Naive thymus-derived CD4-positive, alpha-beta T cell (primary cell): ENCODE measurements around the gene CBY2. TPM values are rescaled to one million over a fixed set of nuclear protein-coding genes. Genes with fewer than 3 reads are reported as not detected.

ENCODE experiments used
- ATAC-seq: fragments of 150-1000 bp; cut with Tn5 transposase; 2 replicates; pipeline ENCODE4 v1.10.0; 2021; ENCODE audit warnings: mild to moderate bottlenecking, moderate library complexity
- CTCF ChIA-PET: fragments of 350-600 bp; sonication (Branson Sonifier 250); formaldehyde crosslinking; loops from one replicate; lab custom pipeline; 2021; ENCODE audit warnings: antibody characterized with exemption; lab: Charles Lee
- POLR2A ChIA-PET: fragments of 350-600 bp; sonication (Branson Sonifier 250); formaldehyde crosslinking; loops from one replicate; lab custom pipeline; 2021; ENCODE audit warnings: antibody characterized with exemption, inconsistent platforms; lab: Charles Lee
- DNase-seq, 9 donors: peaks; one replicate each; pipeline versions ENCODE4 v3.0.0 to v3.0.0-alpha.2; 2020 to 2022; ENCODE audit warnings: mixed read lengths in 1 of 9
- H3K27ac ChIP-seq: one replicate; pipeline ENCODE4 v1.7.0; 2013; ENCODE audit warnings: mild to moderate bottlenecking, low read depth, low read length, moderate library complexity
- H3K27me3 ChIP-seq, 2 donors: one replicate each; pipeline ENCODE4 v1.7.0; 2013; ENCODE audit warnings: low read length in 2 of 2, mild to moderate bottlenecking in 2 of 2, moderate library complexity in 2 of 2; ENCODE audit not compliant: control insufficient read depth in 2 of 2, insufficient read depth in 2 of 2
- H3K36me3 ChIP-seq, 3 experiments: 1 replicate in 2 of 3; 2 replicates in 1 of 3; pipeline ENCODE4 v1.7.0; 2013; ENCODE audit warnings: low read length in 3 of 3, mild to moderate bottlenecking in 3 of 3, moderate library complexity in 1 of 3; ENCODE audit not compliant: insufficient read depth in 3 of 3, control insufficient read depth in 2 of 3
- H3K4me1 ChIP-seq, 2 donors: one replicate each; pipeline ENCODE4 v1.7.0; 2013; ENCODE audit warnings: low read length in 2 of 2, mild to moderate bottlenecking in 2 of 2, moderate library complexity in 1 of 2; ENCODE audit not compliant: control insufficient read depth in 2 of 2, insufficient read depth in 2 of 2
- H3K4me3 ChIP-seq: 2 replicates; pipeline ENCODE4 v1.7.0; 2013; ENCODE audit warnings: mild to moderate bottlenecking, low read length
- H3K9me3 ChIP-seq, 3 experiments: 1 replicate in 2 of 3; 2 replicates in 1 of 3; pipeline ENCODE4 v1.7.0; 2013; ENCODE audit warnings: low read length in 3 of 3; ENCODE audit not compliant: control insufficient read depth in 2 of 3
- H3K27ac Mint-ChIP-seq, 9 donors: one replicate each; pipeline ENCODE4 v1.8.0; 2020 to 2022; ENCODE audit warnings: mixed read lengths in 9 of 9, mild to moderate bottlenecking in 8 of 9, moderate library complexity in 5 of 9, inconsistent platforms in 2 of 9
- H3K27me3 Mint-ChIP-seq, 5 donors: one replicate each; pipeline ENCODE4 v1.8.0; 2021 to 2022; ENCODE audit warnings: mixed read lengths in 5 of 5, mild to moderate bottlenecking in 1 of 5
- H3K36me3 Mint-ChIP-seq, 5 donors: one replicate each; pipeline ENCODE4 v1.8.0; 2020 to 2022; ENCODE audit warnings: mixed read lengths in 5 of 5, mild to moderate bottlenecking in 3 of 5, inconsistent platforms in 1 of 5
- H3K4me1 Mint-ChIP-seq, 7 donors: one replicate each; pipeline ENCODE4 v1.8.0; 2020 to 2022; ENCODE audit warnings: mixed read lengths in 7 of 7, mild to moderate bottlenecking in 3 of 7, inconsistent platforms in 1 of 7
- H3K4me3 Mint-ChIP-seq, 10 donors: one replicate each; pipeline ENCODE4 v1.8.0; 2020 to 2022; ENCODE audit warnings: mild to moderate bottlenecking in 10 of 10, mixed read lengths in 10 of 10, moderate library complexity in 6 of 10, inconsistent platforms in 2 of 10
- H3K9me3 Mint-ChIP-seq, 11 donors: one replicate each; pipeline ENCODE4 v1.8.0; 2020 to 2022; ENCODE audit warnings: mixed read lengths in 11 of 11, mild to moderate bottlenecking in 4 of 11, inconsistent platforms in 1 of 11, moderate library complexity in 1 of 11
- intact Hi-C, 2 donors: fragments of 100-400 bp; cut with micrococcal nuclease; formaldehyde crosslinking; loops; one replicate each; pipeline ENCODE4 v1.15.1; 2023
- polyA plus RNA-seq, 2 donors: library from polyadenylated mRNA; unstranded; fragments of 300-500 nt; fragmentation: Illumina TruSeq; gene quantifications; one replicate each; pipeline ENCODE4 v1.2.3, GENCODE V29; 2021
- total RNA-seq, 6 experiments: library from RNA in 5 of 6; stranded (reverse) in 5 of 6; gene quantifications; 1 replicate in 5 of 6; 2 replicates in 1 of 6; pipeline ENCODE4 v1.2.3 and lab custom pipeline; 2021 to 2026

Gene CBY2
- total and polyA plus RNA-seq, 7 experiments from 2014 or later: 0.40 TPM; not detected in 6

GRCh38 chr13:45682494-45683008, 19.6 kb upstream of the CBY2 start:
- H3K36me3 Mint-ChIP-seq: no peaks in the 10 kb centered on the region
- intact Hi-C loops: loop anchor here in 1 of 2 donors (1.0 kb wide), 1 partner anchor 59 kb away; no protein-coding TSS in a partner anchor
- POLR2A ChIA-PET: no interaction called here

GRCh38 chr13:45683701-45684100, 18.4 kb upstream of the CBY2 start:
- Histone ChIP-seq H3K9me3 (no peaks in the 10 kb centered on the region), H3K36me3 (no peaks in the 10 kb centered on the region), H3K4me3 (no peak overlapping the region), H3K27me3 (no peaks in the 10 kb centered on the region), H3K4me1 (no peaks in the 10 kb centered on the region), H3K27ac (no peak overlapping the region)
- H3K4me3 Mint-ChIP-seq: no peak overlapping the region
- intact Hi-C loops: loop anchor here in 1 of 2 donors (1.0 kb wide), 1 partner anchor 60 kb away; no protein-coding TSS in a partner anchor
- H3K36me3 Mint-ChIP-seq: no peaks in the 10 kb centered on the region
- peak overlapping the region in 2 of 9 donors; percentile 22 to 32 for H3K27ac Mint-ChIP-seq
- no peaks in the 10 kb centered on the region for H3K9me3 Mint-ChIP-seq
- peaks cover 0 to 3% (median 0%) of the 10 kb centered on the region in 5 donors for H3K27me3 Mint-ChIP-seq
- CTCF ChIA-PET: interaction anchor here (1.0 kb wide), 1 partner anchor 13 kb away, joined by 3 read pairs; no protein-coding TSS in a partner anchor
- POLR2A ChIA-PET: no interaction called here
- ATAC-seq (no peak), DNase-seq (peak in 1 of 9 donors; percentile 5)
- H3K4me1 Mint-ChIP-seq: peaks cover 0 to 7% (median 2%) of the 10 kb centered on the region in 7 donors

More at GRCh38 chr13:45682494-45683008, 19.6 kb upstream of the CBY2 start:
- Mint-ChIP-seq H3K27me3 (peaks cover 0 to 5% (median 0%) of the 10 kb centered on the region in 5 donors), H3K4me3 (no peak overlapping the region), H3K27ac (no peak overlapping the region), H3K4me1 (peaks cover 0 to 7% (median 2%) of the 10 kb centered on the region in 7 donors), H3K9me3 (no peaks in the 10 kb centered on the region)
- H3K4me1 ChIP-seq: no peaks in the 10 kb centered on the region
- CTCF ChIA-PET: no interaction called here
- DNase-seq: no peak
- H3K36me3 ChIP-seq: no peaks in the 10 kb centered on the region
- ATAC-seq: no peak
- H3K9me3 ChIP-seq: no peaks in the 10 kb centered on the region
- no peak overlapping the region for H3K4me3 ChIP-seq
- H3K27me3 ChIP-seq: no peaks in the 10 kb centered on the region
- no peak overlapping the region for H3K27ac ChIP-seq

- Histone ChIP-seq H3K27ac (no peak overlapping the region), H3K4me1 (no peaks in the 10 kb centered on the region), H3K36me3 (no peaks in the 10 kb centered on the region), H3K9me3 (no peaks in the 10 kb centered on the region), H3K27me3 (no peaks in the 10 kb centered on the region), H3K4me3 (no peak overlapping the region)
- CTCF ChIA-PET: no interaction called here
- POLR2A ChIA-PET: no interaction called here
- H3K36me3 Mint-ChIP-seq: peaks cover 0 to 5% (median 0%) of the 10 kb centered on the region in 5 donors
- H3K27me3 Mint-ChIP-seq: peaks cover 0 to 10% (median 4%) of the 10 kb centered on the region in 5 donors
- intact Hi-C loops: no loop called here
- no peak overlapping the region for H3K27ac Mint-ChIP-seq
- peaks cover 0 to 3% (median under 1%) of the 10 kb centered on the region in 7 donors for H3K4me1 Mint-ChIP-seq
- DNase-seq (no peak), ATAC-seq (no peak)
- H3K4me3 Mint-ChIP-seq: no peak overlapping the region
- H3K9me3 Mint-ChIP-seq: peaks cover 0 to 10% (median 0%) of the 10 kb centered on the region in 11 donors
Observed at GRCh38 chr13:45688577-45688976, 13.5 kb upstream of the CBY2 start.

GRCh38 chr13:45690636-45691035, 11.5 kb upstream of the CBY2 start:
- ChIA-PET CTCF (no interaction called here), POLR2A (no interaction called here)
- Mint-ChIP-seq H3K9me3 (peaks cover 0 to 10% (median 0%) of the 10 kb centered on the region in 11 donors), H3K36me3 (peaks cover 0 to 5% (median 0%) of the 10 kb centered on the region in 5 donors), H3K4me3 (no peak overlapping the region), H3K27ac (no peak overlapping the region), H3K4me1 (no peaks in the 10 kb centered on the region), H3K27me3 (peaks cover 0 to 10% (median 4%) of the 10 kb centered on the region in 5 donors)
- no peaks in the 10 kb centered on the region for H3K27me3 ChIP-seq
- no peak overlapping the region for H3K4me3 ChIP-seq
- H3K36me3 ChIP-seq: no peaks in the 10 kb centered on the region
- DNase-seq (no peak), ATAC-seq (no peak)
- H3K4me1 ChIP-seq: no peaks in the 10 kb centered on the region
- H3K27ac ChIP-seq: no peak overlapping the region
- no peaks in the 10 kb centered on the region for H3K9me3 ChIP-seq
- intact Hi-C loops: no loop called here

GRCh38 chr13:45691251-45691650, 10.9 kb upstream of the CBY2 start:
- Mint-ChIP-seq H3K4me3 (no peak overlapping the region), H3K27me3 (peaks cover 0 to 10% (median 4%) of the 10 kb centered on the region in 5 donors), H3K4me1 (no peaks in the 10 kb centered on the region), H3K27ac (no peak overlapping the region), H3K36me3 (peaks cover 0 to 5% (median 0%) of the 10 kb centered on the region in 5 donors), H3K9me3 (peaks cover 0 to 10% (median 0%) of the 10 kb centered on the region in 11 donors)
- ChIA-PET POLR2A (no interaction called here), CTCF (no interaction called here)
- Histone ChIP-seq H3K36me3 (no peaks in the 10 kb centered on the region), H3K9me3 (no peaks in the 10 kb centered on the region), H3K4me3 (no peak overlapping the region), H3K27ac (no peak overlapping the region), H3K4me1 (no peaks in the 10 kb centered on the region), H3K27me3 (no peaks in the 10 kb centered on the region)
- DNase-seq (no peak), ATAC-seq (no peak)
- intact Hi-C loops: no loop called here

- no peaks in the 10 kb centered on the region for H3K4me1 Mint-ChIP-seq
- ChIA-PET CTCF (no interaction called here), POLR2A (no interaction called here)
- DNase-seq: no peak
- no peak overlapping the region for H3K27ac Mint-ChIP-seq
- H3K36me3 ChIP-seq: no peaks in the 10 kb centered on the region
- H3K27ac ChIP-seq: no peak overlapping the region
- no peak overlapping the region for H3K4me3 Mint-ChIP-seq
- peaks cover 0 to 5% (median 0%) of the 10 kb centered on the region in 5 donors for H3K36me3 Mint-ChIP-seq
- H3K4me3 ChIP-seq: no peak overlapping the region
- no peaks in the 10 kb centered on the region for H3K27me3 ChIP-seq
- peaks cover 0 to 10% (median 0%) of the 10 kb centered on the region in 11 donors for H3K9me3 Mint-ChIP-seq
- no peak for ATAC-seq
- intact Hi-C loops: no loop called here
- no peaks in the 10 kb centered on the region for H3K4me1 ChIP-seq
- H3K27me3 Mint-ChIP-seq: peaks cover 0 to 10% (median 4%) of the 10 kb centered on the region in 5 donors
- H3K9me3 ChIP-seq: no peaks in the 10 kb centered on the region
Observed at GRCh38 chr13:45691667-45692066, 10.5 kb upstream of the CBY2 start.
